ENCODE measurements around the gene TAF5L.
"Not testable (repeated sequence)": the region's sequence is repeated elsewhere in the genome, so short reads cannot be mapped to it uniquely, and the experiment has no call there.

The TAF5L gene

DNA sequence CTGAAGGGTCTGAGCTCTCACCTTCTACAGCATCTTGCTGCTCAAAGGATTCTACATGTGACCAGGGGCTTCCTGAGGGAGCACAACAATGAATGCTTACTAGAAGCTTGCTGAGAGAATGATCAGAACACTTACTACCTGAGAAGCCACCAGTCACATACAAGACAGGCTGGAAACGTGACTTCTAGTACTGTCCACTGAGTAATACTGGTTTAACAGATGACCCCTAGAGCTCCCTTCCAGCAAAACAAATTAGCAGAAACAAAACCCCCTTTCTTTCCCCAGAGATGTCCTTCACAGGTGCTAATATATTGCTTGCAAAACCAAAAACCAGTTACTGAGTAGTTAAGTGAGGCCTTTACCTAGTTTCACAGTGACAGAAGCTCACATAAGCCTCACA, 2.1 kb downstream of the TAF5L start:
- H3K4me3 ChIP-seq (ENCODE audit: low read length, poor library complexity, severe bottlenecking): peak overlapping the region; percentile 79

DNA sequence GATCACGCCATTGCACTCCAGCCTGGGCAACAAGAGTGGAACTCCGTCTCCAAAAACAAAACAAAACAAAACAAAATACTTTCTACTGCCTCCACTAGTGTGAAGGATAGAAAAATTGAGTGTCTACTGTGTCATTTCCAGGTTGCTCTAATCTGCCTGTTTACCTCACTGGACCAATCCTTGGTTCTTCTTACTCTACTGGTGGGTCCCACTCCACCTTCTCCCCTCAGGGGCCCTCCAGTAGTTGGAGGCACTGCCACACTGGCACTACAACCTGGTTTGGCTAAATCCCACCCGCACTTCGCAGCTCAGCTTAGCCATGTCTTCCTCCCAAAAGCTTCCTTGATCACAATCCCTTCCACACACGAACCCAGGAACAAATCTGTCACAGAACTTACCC, 2.7 kb downstream of the TAF5L start:
- peak overlapping the region; percentile 91 for H3K4me2 ChIP-seq (ENCODE audit: low read depth, low read length, poor library complexity, severe bottlenecking)
- no peaks in the 10 kb centered on the region for H3K27me3 ChIP-seq (ENCODE audit: insufficient read depth, low read length, poor library complexity, severe bottlenecking)
- TF ChIP-seq, protein P1, sequence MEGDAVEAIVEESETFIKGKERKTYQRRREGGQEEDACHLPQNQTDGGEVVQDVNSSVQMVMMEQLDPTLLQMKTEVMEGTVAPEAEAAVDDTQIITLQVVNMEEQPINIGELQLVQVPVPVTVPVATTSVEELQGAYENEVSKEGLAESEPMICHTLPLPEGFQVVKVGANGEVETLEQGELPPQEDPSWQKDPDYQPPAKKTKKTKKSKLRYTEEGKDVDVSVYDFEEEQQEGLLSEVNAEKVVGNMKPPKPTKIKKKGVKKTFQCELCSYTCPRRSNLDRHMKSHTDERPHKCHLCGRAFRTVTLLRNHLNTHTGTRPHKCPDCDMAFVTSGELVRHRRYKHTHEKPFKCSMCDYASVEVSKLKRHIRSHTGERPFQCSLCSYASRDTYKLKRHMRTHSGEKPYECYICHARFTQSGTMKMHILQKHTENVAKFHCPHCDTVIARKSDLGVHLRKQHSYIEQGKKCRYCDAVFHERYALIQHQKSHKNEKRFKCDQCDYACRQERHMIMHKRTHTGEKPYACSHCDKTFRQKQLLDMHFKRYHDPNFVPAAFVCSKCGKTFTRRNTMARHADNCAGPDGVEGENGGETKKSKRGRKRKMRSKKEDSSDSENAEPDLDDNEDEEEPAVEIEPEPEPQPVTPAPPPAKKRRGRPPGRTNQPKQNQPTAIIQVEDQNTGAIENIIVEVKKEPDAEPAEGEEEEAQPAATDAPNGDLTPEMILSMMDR (conservative IDR thresholded peaks at IDR 0.05; ENCODE audit: low read length): no peak
- TF ChIP-seq EZH2phosphoT487 (IDR thresholded peaks at IDR 0.05; ENCODE audit: borderline replicate concordance): no peak
- peaks cover 68% of the 10 kb centered on the region for H4K20me1 ChIP-seq (ENCODE audit: insufficient read depth, low read length, poor library complexity, severe bottlenecking)
- peak overlapping the region; percentile 73 for H3K9ac ChIP-seq (ENCODE audit: low read depth, low read length, poor library complexity, severe bottlenecking)
- H3K4me3 ChIP-seq (ENCODE audit: low read length, poor library complexity, severe bottlenecking): peak overlapping the region; percentile 79
- no peaks in the 10 kb centered on the region for H3K36me3 ChIP-seq (ENCODE audit: insufficient read depth, low read length)
- peaks cover 88% of the 10 kb centered on the region for H3K79me2 ChIP-seq (ENCODE audit: insufficient read depth, low read length)
- no peaks in the 10 kb centered on the region for H3K9me3 ChIP-seq (ENCODE audit: insufficient read depth, low read depth, low read length)
- peaks cover 41% of the 10 kb centered on the region for H3K4me1 ChIP-seq (ENCODE audit: insufficient read depth, low read length, poor library complexity, severe bottlenecking)
- no peaks in the 10 kb centered on the region for H3F3A ChIP-seq (ENCODE audit: low read depth)
- H3K9me2 ChIP-seq (replicated peaks; ENCODE audit: low read depth, low read length): no peaks in the 10 kb centered on the region
- no peak overlapping the region for H2AFZ ChIP-seq (ENCODE audit: low read length)

More for the DNA sequence above, 2.1 kb downstream of the TAF5L start:
- H3K36me3 ChIP-seq (ENCODE audit: insufficient read depth, low read length): no peaks in the 10 kb centered on the region
- H3K9ac ChIP-seq (ENCODE audit: low read depth, low read length, poor library complexity, severe bottlenecking): peak overlapping the region; percentile 73
- no peaks in the 10 kb centered on the region for H3F3A ChIP-seq (ENCODE audit: low read depth)
- H3K79me2 ChIP-seq (ENCODE audit: insufficient read depth, low read length): peaks cover 88% of the 10 kb centered on the region
- H3K27me3 ChIP-seq (ENCODE audit: insufficient read depth, low read length, poor library complexity, severe bottlenecking): no peaks in the 10 kb centered on the region
- H4K20me1 ChIP-seq (ENCODE audit: insufficient read depth, low read length, poor library complexity, severe bottlenecking): peaks cover 72% of the 10 kb centered on the region
- peak overlapping the region; percentile 91 for H3K4me2 ChIP-seq (ENCODE audit: low read depth, low read length, poor library complexity, severe bottlenecking)
- H3K9me3 ChIP-seq (ENCODE audit: insufficient read depth, low read depth, low read length): no peaks in the 10 kb centered on the region
- H3K9me2 ChIP-seq (replicated peaks; ENCODE audit: low read depth, low read length): no peaks in the 10 kb centered on the region
- H3K4me1 ChIP-seq (ENCODE audit: insufficient read depth, low read length, poor library complexity, severe bottlenecking): peaks cover 47% of the 10 kb centered on the region
- H2AFZ ChIP-seq (ENCODE audit: low read length): no peak overlapping the region
- TF ChIP-seq, protein P1 (conservative IDR thresholded peaks at IDR 0.05; ENCODE audit: low read length): no peak
- TF ChIP-seq EZH2phosphoT487 (IDR thresholded peaks at IDR 0.05; ENCODE audit: borderline replicate concordance): no peak

- not testable (repeated sequence) for H2AFZ ChIP-seq (ENCODE audit: low read length); H3K27me3 ChIP-seq (ENCODE audit: insufficient read depth, low read length, poor library complexity, severe bottlenecking); H3K9me2 ChIP-seq (replicated peaks; ENCODE audit: low read depth, low read length); H3K36me3 ChIP-seq (ENCODE audit: insufficient read depth, low read length); H3K4me3 ChIP-seq (ENCODE audit: low read length, poor library complexity, severe bottlenecking); H3F3A ChIP-seq (ENCODE audit: low read depth); H3K9ac ChIP-seq (ENCODE audit: low read depth, low read length, poor library complexity, severe bottlenecking); H3K9me3 ChIP-seq (ENCODE audit: insufficient read depth, low read depth, low read length)
- peak overlapping the region; percentile 91 for H3K4me2 ChIP-seq (ENCODE audit: low read depth, low read length, poor library complexity, severe bottlenecking)
- peaks cover 39% of the 10 kb centered on the region for H3K4me1 ChIP-seq (ENCODE audit: insufficient read depth, low read length, poor library complexity, severe bottlenecking)
- peaks cover 67% of the 10 kb centered on the region for H4K20me1 ChIP-seq (ENCODE audit: insufficient read depth, low read length, poor library complexity, severe bottlenecking)
- H3K79me2 ChIP-seq (ENCODE audit: insufficient read depth, low read length): peaks cover 89% of the 10 kb centered on the region
These were observed 3.2 kb downstream of the TAF5L start for GRCh38 chr1:229622641-229623120.

DNA sequence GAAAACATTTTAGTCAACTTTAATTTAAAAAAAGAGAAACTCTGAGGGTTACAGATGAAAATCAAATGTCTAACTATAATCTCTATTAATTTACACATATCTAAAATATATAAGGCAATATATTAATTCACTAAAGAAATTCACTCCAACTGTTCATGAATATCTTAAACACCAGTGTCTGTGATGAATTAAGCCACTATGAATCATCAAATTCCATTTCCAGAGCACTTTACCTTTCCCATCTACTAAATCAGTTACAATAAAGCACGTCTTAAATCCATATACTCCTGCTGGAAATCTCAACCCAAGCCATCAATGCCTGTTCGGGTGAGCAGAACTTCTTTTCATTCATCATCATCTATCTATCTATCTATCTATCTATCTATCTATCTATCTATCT, 4.3 kb downstream of the TAF5L start:
- no peak overlapping the region for H3K4me3 ChIP-seq (ENCODE audit: low read length, poor library complexity, severe bottlenecking)
- H3K9me2 ChIP-seq (replicated peaks; ENCODE audit: low read depth, low read length): no peaks in the 10 kb centered on the region
- no peaks in the 10 kb centered on the region for H3K9me3 ChIP-seq (ENCODE audit: insufficient read depth, low read depth, low read length)
- H3K79me2 ChIP-seq (ENCODE audit: insufficient read depth, low read length): peaks cover 89% of the 10 kb centered on the region
- H3K9ac ChIP-seq (ENCODE audit: low read depth, low read length, poor library complexity, severe bottlenecking): no peak overlapping the region
- H4K20me1 ChIP-seq (ENCODE audit: insufficient read depth, low read length, poor library complexity, severe bottlenecking): peaks cover 64% of the 10 kb centered on the region
- TF ChIP-seq EZH2phosphoT487 (IDR thresholded peaks at IDR 0.05; ENCODE audit: borderline replicate concordance): no peak
- TF ChIP-seq, protein P1 (conservative IDR thresholded peaks at IDR 0.05; ENCODE audit: low read length): no peak
- no peaks in the 10 kb centered on the region for H3K36me3 ChIP-seq (ENCODE audit: insufficient read depth, low read length)
- H3K4me1 ChIP-seq (ENCODE audit: insufficient read depth, low read length, poor library complexity, severe bottlenecking): peaks cover 33% of the 10 kb centered on the region
- no peaks in the 10 kb centered on the region for H3K27me3 ChIP-seq (ENCODE audit: insufficient read depth, low read length, poor library complexity, severe bottlenecking)
- peak overlapping the region; percentile 40 for H3K4me2 ChIP-seq (ENCODE audit: low read depth, low read length, poor library complexity, severe bottlenecking)
- no peaks in the 10 kb centered on the region for H3F3A ChIP-seq (ENCODE audit: low read depth)
- no peak overlapping the region for H2AFZ ChIP-seq (ENCODE audit: low read length)

All from Loucy (cell line).